Skeletal muscle satellite cell (primary cell): ENCODE data around the gene HOXC11.
A peak's percentile ranks its signal among the peaks of the same experiment; 100 is the strongest.

Source experiments
- H3K27me3 ChIP-seq: 2 replicates; pipeline ENCODE4 v1.7.0; 2013; ENCODE audit warnings: low read length; ENCODE audit not compliant: control insufficient read depth, insufficient read depth
- H3K36me3 ChIP-seq: 2 replicates; pipeline ENCODE4 v1.7.0; 2013; ENCODE audit warnings: mild to moderate bottlenecking, control low read depth, low read length; ENCODE audit not compliant: insufficient read depth
- H3K4me1 ChIP-seq: 2 replicates; pipeline ENCODE4 v1.7.0; 2013; ENCODE audit warnings: low read length; ENCODE audit not compliant: control insufficient read depth, insufficient read depth
- H3K4me2 ChIP-seq: 2 replicates; pipeline ENCODE4 v1.7.0; 2013; ENCODE audit warnings: mild to moderate bottlenecking, low read length
- H3K4me3 ChIP-seq: 2 replicates; pipeline ENCODE4 v1.7.0; 2013; ENCODE audit warnings: low read length
- H3K9ac ChIP-seq: 2 replicates; pipeline ENCODE4 v1.7.0; 2013; ENCODE audit warnings: mild to moderate bottlenecking, low read depth, low read length, moderate library complexity
- H3K9me3 ChIP-seq: replicated peaks from 2 replicates; pipeline ENCODE4 v1.7.0; 2013; ENCODE audit warnings: mild to moderate bottlenecking, control low read depth, low read length

The HOXC11 gene

GRCh38 chr12:54000116-54001114 lies 27.5 kb downstream of the HOXC11 start, which contains the start of gene HOXC9:
Gene HOXC9 (plus strand): TSS chr12:54000161. CDS start chr12:54000189, 28 bp downstream.
- H3K36me3 ChIP-seq = peaks cover 20% of the 10 kb centered on the region
- no peaks in the 10 kb centered on the region for H3K9me3 ChIP-seq
- H3K9ac ChIP-seq = peak within 1 kb of the TSS; percentile 99
- peaks cover 69% of the 10 kb centered on the region for H3K4me1 ChIP-seq
- H3K27me3 ChIP-seq = no peaks in the 10 kb centered on the region
- H3K4me2 ChIP-seq = peak within 1 kb of the TSS; percentile 100
- H3K4me3 ChIP-seq = peak within 1 kb of the TSS; percentile 85

DNA sequence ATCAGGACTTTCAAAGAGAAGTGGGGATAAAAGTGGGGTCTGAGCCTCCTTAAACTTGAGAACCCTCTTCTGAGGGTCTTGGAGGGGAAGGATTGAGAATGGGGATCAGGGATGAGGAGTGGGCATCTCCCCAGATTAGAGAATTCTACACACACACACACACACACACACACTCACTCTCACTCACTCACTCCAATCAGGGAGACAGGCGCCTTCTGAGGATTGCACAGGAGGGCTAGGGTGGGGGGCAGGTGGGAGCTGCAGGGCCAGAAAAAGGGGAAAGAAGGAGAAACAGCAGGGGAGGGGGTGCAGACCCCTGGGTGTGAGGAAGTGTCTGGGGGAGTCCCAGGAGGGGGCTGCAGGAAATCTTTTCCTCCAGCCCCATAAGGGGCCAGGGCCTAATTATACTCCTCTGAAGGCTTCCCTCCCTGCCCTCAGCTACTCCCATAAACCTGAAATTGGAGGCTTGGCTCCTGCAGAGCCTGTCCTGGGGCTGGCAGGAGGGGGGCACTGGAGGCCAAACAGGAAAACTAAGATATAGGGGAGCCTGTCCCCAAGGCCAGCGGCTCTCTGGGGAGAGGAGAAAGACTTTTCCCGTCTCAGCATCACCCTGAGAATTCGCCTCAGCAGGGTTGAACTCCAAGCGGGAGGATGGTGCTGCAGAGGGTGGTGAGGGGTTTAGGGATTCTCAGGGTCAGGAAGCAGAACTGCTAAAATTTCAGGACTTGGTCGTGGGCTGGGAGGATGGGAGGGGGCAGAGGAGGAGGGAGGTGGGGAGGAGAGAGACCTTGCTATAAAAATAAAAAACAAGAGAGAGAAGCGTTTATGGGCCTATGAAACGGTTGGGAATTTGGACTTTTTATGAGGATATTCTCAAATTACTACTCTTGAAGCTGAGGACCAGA lies 28.6 kb downstream of the HOXC11 start:
- H3K36me3 ChIP-seq = peaks cover 20% of the 10 kb centered on the region
- H3K4me2 ChIP-seq = peak overlapping the region; percentile 100
- H3K9ac ChIP-seq = peak overlapping the region; percentile 99
- no peaks in the 10 kb centered on the region for H3K27me3 ChIP-seq
- no peaks in the 10 kb centered on the region for H3K9me3 ChIP-seq
- H3K4me1 ChIP-seq = peaks cover 75% of the 10 kb centered on the region
- H3K4me3 ChIP-seq = peak overlapping the region; percentile 85

GRCh38 chr12:54002278-54002914 lies 29.5 kb downstream of the HOXC11 start:
- Histone ChIP-seq H3K4me3 (peak overlapping the region; percentile 85), H3K4me2 (peak overlapping the region; percentile 100), H3K27me3 (no peaks in the 10 kb centered on the region), H3K36me3 (peaks cover 20% of the 10 kb centered on the region), H3K9me3 (no peaks in the 10 kb centered on the region), H3K4me1 (peaks cover 75% of the 10 kb centered on the region), H3K9ac (peak overlapping the region; percentile 99)

DNA sequence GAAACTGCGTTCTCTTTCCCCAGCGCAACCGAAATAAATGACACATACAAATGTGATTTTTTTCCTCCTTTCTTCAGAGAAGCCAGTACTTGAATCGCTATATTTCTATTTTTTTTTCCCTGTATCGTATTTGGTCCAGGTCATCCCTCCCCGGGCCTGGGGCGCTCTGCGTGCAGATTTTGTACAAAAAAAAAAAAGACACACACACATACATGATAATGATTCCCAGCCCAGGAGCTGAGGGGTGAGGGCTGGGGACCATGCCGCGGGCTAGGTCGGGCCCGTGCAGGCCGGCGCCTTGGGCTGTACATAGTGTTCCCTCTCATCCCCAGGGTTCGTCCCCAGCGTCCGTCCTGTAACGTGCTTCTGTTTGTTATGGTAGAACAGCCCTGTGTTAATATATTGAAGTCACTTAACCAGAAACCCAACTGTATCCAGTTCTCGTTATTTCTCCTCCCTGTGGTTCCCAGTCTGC lies 30.0 kb downstream of the HOXC11 start:
- H3K9me3 ChIP-seq = no peaks in the 10 kb centered on the region
- H3K4me2 ChIP-seq = peak overlapping the region; percentile 100
- H3K4me3 ChIP-seq = peak overlapping the region; percentile 85
- H3K9ac ChIP-seq = peak overlapping the region; percentile 99
- peaks cover 76% of the 10 kb centered on the region for H3K4me1 ChIP-seq
- H3K27me3 ChIP-seq = no peaks in the 10 kb centered on the region
- peaks cover 20% of the 10 kb centered on the region for H3K36me3 ChIP-seq

- peak overlapping the region; percentile 67 for H3K4me3 ChIP-seq
- H3K9ac ChIP-seq = peak overlapping the region; percentile 89
- peak overlapping the region; percentile 95 for H3K4me2 ChIP-seq
- H3K9me3 ChIP-seq = no peaks in the 10 kb centered on the region
- peaks cover 20% of the 10 kb centered on the region for H3K36me3 ChIP-seq
- H3K27me3 ChIP-seq = no peaks in the 10 kb centered on the region
- peaks cover 74% of the 10 kb centered on the region for H3K4me1 ChIP-seq
Observed at GRCh38 chr12:54003625-54004024, 30.7 kb downstream of the HOXC11 start.

DNA sequence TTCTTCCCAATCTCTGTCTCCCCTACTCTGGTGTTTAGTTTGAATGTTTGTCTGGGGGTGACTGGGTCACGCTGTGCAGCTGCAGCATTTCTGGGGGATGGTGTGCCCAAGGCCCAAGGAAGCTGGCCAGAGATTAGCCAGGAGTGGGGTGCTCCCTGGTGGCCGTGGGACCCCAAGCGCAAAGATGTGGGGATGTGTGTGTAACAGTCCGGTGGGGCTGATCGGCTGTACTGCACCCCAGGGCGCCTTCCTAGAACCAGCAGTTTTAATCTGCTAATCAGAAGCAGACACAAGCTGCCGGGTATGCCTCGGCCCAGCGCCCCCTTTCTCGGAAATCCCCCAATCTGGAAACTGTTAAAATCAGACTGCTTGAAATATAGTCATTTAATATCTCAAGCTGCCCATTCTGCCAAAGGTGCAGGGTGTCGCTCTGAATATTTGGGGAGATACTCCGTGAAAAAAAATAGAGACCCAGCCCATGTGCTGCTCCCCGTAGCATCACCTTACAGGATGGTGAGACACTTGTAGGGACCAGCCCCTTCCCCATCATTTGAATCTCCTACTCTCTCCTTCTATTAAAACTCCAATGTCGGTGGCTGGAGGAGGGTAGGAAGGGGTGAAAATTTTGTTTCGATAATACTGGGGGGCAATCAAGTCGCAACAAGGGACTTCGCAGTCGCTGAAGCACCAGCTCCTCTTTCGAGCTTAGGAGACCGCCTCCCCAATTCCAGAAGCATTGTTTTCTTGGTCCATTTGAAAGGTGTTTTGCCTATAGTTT lies 31.3 kb downstream of the HOXC11 start:
- H3K4me2 ChIP-seq = peak overlapping the region; percentile 95
- no peaks in the 10 kb centered on the region for H3K9me3 ChIP-seq
- peaks cover 20% of the 10 kb centered on the region for H3K36me3 ChIP-seq
- H3K9ac ChIP-seq = peak overlapping the region; percentile 89
- H3K4me3 ChIP-seq = peak overlapping the region; percentile 67
- H3K4me1 ChIP-seq = peaks cover 73% of the 10 kb centered on the region
- no peaks in the 10 kb centered on the region for H3K27me3 ChIP-seq

- peaks cover 20% of the 10 kb centered on the region for H3K36me3 ChIP-seq
- H3K27me3 ChIP-seq = no peaks in the 10 kb centered on the region
- no peaks in the 10 kb centered on the region for H3K9me3 ChIP-seq
- H3K9ac ChIP-seq = peak overlapping the region; percentile 89
- peaks cover 79% of the 10 kb centered on the region for H3K4me1 ChIP-seq
- H3K4me2 ChIP-seq = peak overlapping the region; percentile 95
- peak overlapping the region; percentile 67 for H3K4me3 ChIP-seq
Observed at GRCh38 chr12:54004841-54005530, 32.1 kb downstream of the HOXC11 start.

DNA sequence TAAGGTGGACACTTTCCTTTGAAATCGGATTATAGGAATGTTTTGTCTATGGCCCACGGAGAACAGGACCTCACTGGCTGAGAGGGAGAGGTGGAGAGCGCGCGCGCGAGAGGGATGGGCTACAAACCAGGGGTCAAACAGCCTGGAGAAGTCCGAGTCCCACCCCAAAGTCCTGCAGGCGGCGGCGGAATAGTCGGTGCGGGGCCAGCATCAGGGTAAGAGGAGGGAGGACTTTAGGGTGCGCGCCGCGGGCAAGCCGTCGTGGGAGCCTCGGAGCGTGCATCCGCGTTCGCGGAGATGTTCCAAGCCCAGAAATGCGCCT lies 32.6 kb downstream of the HOXC11 start:
- no peaks in the 10 kb centered on the region for H3K27me3 ChIP-seq
- H3K36me3 ChIP-seq = peaks cover 20% of the 10 kb centered on the region
- peak overlapping the region; percentile 67 for H3K4me3 ChIP-seq
- peak overlapping the region; percentile 95 for H3K4me2 ChIP-seq
- no peaks in the 10 kb centered on the region for H3K9me3 ChIP-seq
- H3K9ac ChIP-seq = peak overlapping the region; percentile 89
- peaks cover 79% of the 10 kb centered on the region for H3K4me1 ChIP-seq

GRCh38 chr12:54005853-54006558 lies 33.1 kb downstream of the HOXC11 start:
- H3K4me2 ChIP-seq = peak overlapping the region; percentile 95
- peaks cover 78% of the 10 kb centered on the region for H3K4me1 ChIP-seq
- H3K27me3 ChIP-seq = no peaks in the 10 kb centered on the region

More at GRCh38 chr12:54005853-54006558, 33.1 kb downstream of the HOXC11 start:
- Histone ChIP-seq H3K9ac (peak overlapping the region; percentile 89), H3K36me3 (peaks cover 20% of the 10 kb centered on the region), H3K4me3 (peak overlapping the region; percentile 67), H3K9me3 (no peaks in the 10 kb centered on the region)
